SJSA1 (cell line): Measurements from ENCODE around the gene KCNK17. TPM values are rescaled to one million over a fixed set of nuclear protein-coding genes. Genes with fewer than 3 reads are reported as not detected.

ENCODE experiments used
- DNase-seq, 2 experiments: peaks; one replicate each; pipeline ENCODE4 v3.0.0-alpha.2; 2015 to 2020; ENCODE audit warnings: low spot score in 2 of 2, low read depth in 1 of 2
- H3K27ac ChIP-seq: fragments of 250-450 bp; sonication (Bioruptor Pico); 2 replicates; pipeline ENCODE4 v1.5.1; 2020; ENCODE audit warnings: mild to moderate bottlenecking, moderate library complexity
- H3K27me3 ChIP-seq: fragments of 250-450 bp; sonication (Bioruptor Pico); replicated peaks from 2 replicates; pipeline ENCODE4 v1.5.1; 2020; ENCODE audit warnings: mild to moderate bottlenecking, moderate library complexity
- H3K36me3 ChIP-seq: fragments of 250-450 bp; sonication (Bioruptor Pico); 2 replicates; pipeline ENCODE4 v1.5.1; 2020; ENCODE audit warnings: mild to moderate bottlenecking
- H3K4me1 ChIP-seq: fragments of 250-450 bp; sonication (Bioruptor Pico); replicated peaks from 2 replicates; pipeline ENCODE4 v1.6.1; 2021; ENCODE audit warnings: mild to moderate bottlenecking
- H3K4me3 ChIP-seq: fragments of 250-450 bp; sonication (Bioruptor Pico); 2 replicates; pipeline ENCODE4 v1.5.1; 2020; ENCODE audit warnings: mild to moderate bottlenecking
- H3K9me3 ChIP-seq: fragments of 250-450 bp; sonication (Bioruptor Pico); replicated peaks from 2 replicates; pipeline ENCODE4 v1.5.1; 2020; ENCODE audit warnings: mild to moderate bottlenecking
- total RNA-seq: library from RNA; depleted of rRNA; stranded (reverse); fragments of >200 nt; shearing (Covaris generic); gene quantifications from 2 replicates; pipeline ENCODE4 v1.2.3, GENCODE V29; 2014; rRNA removed

Gene KCNK17
- not detected in 2 replicates for total RNA-seq

GRCh38 chr6:39314273-39314795 is at the start of gene KCNK17:
Gene KCNK17, minus strand, starts transcription at chr6:39314419. Its CDS starts 99 bp downstream, at chr6:39314320.
- Histone ChIP-seq H3K4me1 (no peaks in the 10 kb centered on the region), H3K9me3 (no peaks in the 10 kb centered on the region), H3K27ac (no peak within 1 kb of the TSS), H3K36me3 (no peaks in the 10 kb centered on the region), H3K4me3 (no peak within 1 kb of the TSS), H3K27me3 (peaks cover 26% of the 10 kb centered on the region)
- DNase-seq = no peak

- DNase-seq = peak in 1 of 2 experiments; percentile 28
- Histone ChIP-seq H3K9me3 (no peaks in the 10 kb centered on the region), H3K4me3 (no peak overlapping the region), H3K4me1 (peaks cover 5% of the 10 kb centered on the region; the same call in 1 of the 2 replicates), H3K27me3 (no peaks in the 10 kb centered on the region), H3K36me3 (no peaks in the 10 kb centered on the region), H3K27ac (no peak overlapping the region)
These were observed 49.1 kb upstream of the KCNK17 start for GRCh38 chr6:39363280-39363679.

- no peak overlapping the region for H3K4me3 ChIP-seq
- H3K27ac ChIP-seq = no peak overlapping the region
- DNase-seq = no peak
These were observed 48.3 kb upstream of the KCNK17 start for GRCh38 chr6:39362487-39362865.

GRCh38 chr6:39361657-39362486 is 47.7 kb upstream of the KCNK17 start:
- H3K27me3 ChIP-seq = no peaks in the 10 kb centered on the region
- H3K27ac ChIP-seq = no peak overlapping the region
- H3K36me3 ChIP-seq = no peaks in the 10 kb centered on the region
- no peak overlapping the region for H3K4me3 ChIP-seq
- no peaks in the 10 kb centered on the region for H3K9me3 ChIP-seq
- H3K4me1 ChIP-seq = peaks cover 5% of the 10 kb centered on the region; the same call in 1 of the 2 replicates
- peak in 1 of 2 experiments; percentile 42 for DNase-seq

More at GRCh38 chr6:39362487-39362865, 48.3 kb upstream of the KCNK17 start:
- H3K9me3 ChIP-seq = no peaks in the 10 kb centered on the region
- H3K27me3 ChIP-seq = no peaks in the 10 kb centered on the region
- H3K4me1 ChIP-seq = peaks cover 5% of the 10 kb centered on the region; the same call in 1 of the 2 replicates
- no peaks in the 10 kb centered on the region for H3K36me3 ChIP-seq

- Histone ChIP-seq H3K9me3 (no peaks in the 10 kb centered on the region), H3K36me3 (no peaks in the 10 kb centered on the region), H3K4me1 (peaks cover under 1% of the 10 kb centered on the region; the same call in 1 of the 2 replicates), H3K4me3 (no peak overlapping the region), H3K27ac (no peak overlapping the region), H3K27me3 (no peaks in the 10 kb centered on the region)
- DNase-seq = no peak
These were observed 46.2 kb upstream of the KCNK17 start for GRCh38 chr6:39360378-39360777.

- Histone ChIP-seq H3K36me3 (no peaks in the 10 kb centered on the region), H3K9me3 (no peaks in the 10 kb centered on the region), H3K27ac (no peak overlapping the region), H3K27me3 (no peaks in the 10 kb centered on the region), H3K4me3 (no peak overlapping the region), H3K4me1 (no peaks in the 10 kb centered on the region)
- no peak for DNase-seq
These were observed 43.9 kb upstream of the KCNK17 start for GRCh38 chr6:39357998-39358686.

- no peaks in the 10 kb centered on the region for H3K4me1 ChIP-seq
- no peak overlapping the region for H3K4me3 ChIP-seq
- no peak overlapping the region for H3K27ac ChIP-seq
- H3K9me3 ChIP-seq = no peaks in the 10 kb centered on the region
- H3K36me3 ChIP-seq = no peaks in the 10 kb centered on the region
- DNase-seq = no peak
- H3K27me3 ChIP-seq = no peaks in the 10 kb centered on the region
These were observed 39.6 kb upstream of the KCNK17 start for GRCh38 chr6:39353698-39354315.

- Histone ChIP-seq H3K9me3 (no peaks in the 10 kb centered on the region), H3K4me1 (no peaks in the 10 kb centered on the region), H3K27ac (no peak overlapping the region), H3K4me3 (no peak overlapping the region), H3K36me3 (no peaks in the 10 kb centered on the region), H3K27me3 (no peaks in the 10 kb centered on the region)
- DNase-seq = no peak
These were observed 36.7 kb upstream of the KCNK17 start for GRCh38 chr6:39350723-39351505.

GRCh38 chr6:39348740-39349139 is 34.5 kb upstream of the KCNK17 start:
- Histone ChIP-seq H3K4me1 (no peaks in the 10 kb centered on the region), H3K4me3 (no peak overlapping the region), H3K36me3 (no peaks in the 10 kb centered on the region), H3K27me3 (no peaks in the 10 kb centered on the region), H3K27ac (no peak overlapping the region), H3K9me3 (no peaks in the 10 kb centered on the region)
- DNase-seq = no peak

GRCh38 chr6:39347906-39348585 is 33.8 kb upstream of the KCNK17 start:
- no peak overlapping the region for H3K27ac ChIP-seq
- peak; percentile 31 to 60 for DNase-seq

GRCh38 chr6:39347206-39347605 is 33.0 kb upstream of the KCNK17 start:
- DNase-seq = no peak
- Histone ChIP-seq H3K27ac (no peak overlapping the region), H3K27me3 (no peaks in the 10 kb centered on the region), H3K36me3 (no peaks in the 10 kb centered on the region), H3K4me1 (no peaks in the 10 kb centered on the region), H3K4me3 (no peak overlapping the region), H3K9me3 (no peaks in the 10 kb centered on the region)

More at GRCh38 chr6:39347906-39348585, 33.8 kb upstream of the KCNK17 start:
- Histone ChIP-seq H3K4me3 (no peak overlapping the region), H3K4me1 (no peaks in the 10 kb centered on the region), H3K9me3 (no peaks in the 10 kb centered on the region), H3K36me3 (no peaks in the 10 kb centered on the region), H3K27me3 (no peaks in the 10 kb centered on the region)

GRCh38 chr6:39344821-39345280 is 30.6 kb upstream of the KCNK17 start:
- Histone ChIP-seq H3K27ac (no peak overlapping the region), H3K4me3 (no peak overlapping the region), H3K36me3 (no peaks in the 10 kb centered on the region), H3K4me1 (no peaks in the 10 kb centered on the region), H3K27me3 (no peaks in the 10 kb centered on the region), H3K9me3 (no peaks in the 10 kb centered on the region)
- no peak for DNase-seq
